H9 (cell line): ENCODE data around the gene NCOR2. TPM values are rescaled to one million over a fixed set of nuclear protein-coding genes. Genes with fewer than 3 reads are reported as not detected.

Experiments used
- DNase-seq: peaks from one replicate; pipeline ENCODE4 v3.0.0-alpha.2; 2017
- H2AFZ ChIP-seq: one replicate; pipeline ENCODE4 v1.6.1; 2013; ENCODE audit warnings: mild to moderate bottlenecking, low read length, control low read depth, moderate library complexity
- H2AK5ac ChIP-seq: 2 replicates; pipeline ENCODE4 v1.6.1; 2013; ENCODE audit warnings: low read length, control low read depth, mixed read lengths; ENCODE audit not compliant: insufficient read length
- H2BK120ac ChIP-seq: one replicate; pipeline ENCODE4 v1.6.1; 2013; ENCODE audit warnings: low read depth, mild to moderate bottlenecking, low read length, control low read depth, inconsistent platforms; ENCODE audit not compliant: poor library complexity, severe bottlenecking
- H2BK12ac ChIP-seq: 2 replicates; pipeline ENCODE4 v1.6.1; 2013; ENCODE audit warnings: low read length, control low read depth, mixed read lengths, low read depth; ENCODE audit not compliant: insufficient read length
- H2BK15ac ChIP-seq: 2 replicates; pipeline ENCODE4 v1.6.1; 2013; ENCODE audit warnings: low read depth, low read length, control low read depth
- H2BK20ac ChIP-seq: one replicate; pipeline ENCODE4 v1.6.1; 2013; ENCODE audit warnings: low read depth, mild to moderate bottlenecking, low read length, control low read depth, inconsistent platforms; ENCODE audit not compliant: poor library complexity, severe bottlenecking
- H2BK5ac ChIP-seq: 2 replicates; pipeline ENCODE4 v1.6.1; 2013; ENCODE audit warnings: low read length, control low read depth, mixed read lengths; ENCODE audit not compliant: insufficient read length
- H3K14ac ChIP-seq: 2 replicates; pipeline ENCODE4 v1.6.1; 2013; ENCODE audit warnings: low read length, control low read depth; ENCODE audit not compliant: insufficient read depth
- H3K18ac ChIP-seq: 2 replicates; pipeline ENCODE4 v1.6.1; 2013; ENCODE audit warnings: low read depth, mild to moderate bottlenecking, mixed read lengths, low read length, control low read depth; ENCODE audit not compliant: insufficient read length
- H3K23ac ChIP-seq: 2 replicates; pipeline ENCODE4 v1.6.1; 2013; ENCODE audit warnings: low read length, control low read depth, mixed read lengths, low read depth; ENCODE audit not compliant: insufficient read length
- H3K23me2 ChIP-seq: 2 replicates; pipeline ENCODE4 v1.6.1; 2013; ENCODE audit warnings: low read depth, mild to moderate bottlenecking, mixed read lengths, low read length, control low read depth; ENCODE audit not compliant: insufficient read length, poor library complexity, severe bottlenecking
- H3K27ac ChIP-seq: 2 replicates; pipeline ENCODE4 v1.5.1; 2013; ENCODE audit warnings: low read length, control low read depth, mixed read lengths, low read depth; ENCODE audit not compliant: insufficient read length
- H3K27me3 ChIP-seq: 2 replicates; pipeline ENCODE4 v1.6.1; 2013; ENCODE audit warnings: low read length, control low read depth, inconsistent platforms; ENCODE audit not compliant: insufficient read depth
- H3K4ac ChIP-seq: 2 replicates; pipeline ENCODE4 v1.6.1; 2013; ENCODE audit warnings: low read depth, mild to moderate bottlenecking, control low read depth, inconsistent platforms, low read length, moderate library complexity
- H3K4me1 ChIP-seq: 2 replicates; pipeline ENCODE4 v1.6.1; 2013; ENCODE audit warnings: low read length, control low read depth, inconsistent platforms; ENCODE audit not compliant: insufficient read depth
- H3K4me2 ChIP-seq: 2 replicates; pipeline ENCODE4 v1.6.1; 2013; ENCODE audit warnings: low read length, control low read depth, mixed read lengths; ENCODE audit not compliant: insufficient read length, insufficient read depth
- H3K56ac ChIP-seq: 2 replicates; pipeline ENCODE4 v1.6.1; 2013; ENCODE audit warnings: low read depth, mild to moderate bottlenecking, mixed read lengths, low read length, control low read depth; ENCODE audit not compliant: insufficient read length
- H3K79me1 ChIP-seq: 2 replicates; pipeline ENCODE4 v1.6.1; 2013; ENCODE audit warnings: low read depth, mild to moderate bottlenecking, moderate library complexity, low read length, control low read depth, inconsistent platforms; ENCODE audit not compliant: insufficient read depth, poor library complexity, severe bottlenecking
- H3K79me2 ChIP-seq: 2 replicates; pipeline ENCODE4 v1.6.1; 2013; ENCODE audit warnings: low read length, control low read depth, inconsistent platforms; ENCODE audit not compliant: insufficient read depth
- H3K9ac ChIP-seq: 2 replicates; pipeline ENCODE4 v1.6.1; 2013; ENCODE audit warnings: low read length, control low read depth, mixed read lengths; ENCODE audit not compliant: insufficient read length; ENCODE audit errors: extremely low read depth
- H3K9me3 ChIP-seq: one replicate; pipeline ENCODE4 v1.6.1; 2013; ENCODE audit warnings: low read depth, low read length, inconsistent platforms; ENCODE audit not compliant: control insufficient read depth
- H3T11ph ChIP-seq: one replicate; pipeline ENCODE4 v1.6.1; 2013; ENCODE audit warnings: mild to moderate bottlenecking, low read length, control low read depth, inconsistent platforms
- H4K20me1 ChIP-seq: one replicate; pipeline ENCODE4 v1.6.1; 2013; ENCODE audit not compliant: control insufficient read depth, insufficient read length, insufficient read depth
- H4K5ac ChIP-seq: 2 replicates; pipeline ENCODE4 v1.6.1; 2013; ENCODE audit warnings: low read depth, mild to moderate bottlenecking, mixed read lengths, low read length, control low read depth; ENCODE audit not compliant: insufficient read length
- H4K8ac ChIP-seq: replicated peaks from 2 replicates; pipeline ENCODE4 v1.6.1; 2013; ENCODE audit warnings: low read length, control low read depth, mixed read lengths, low read depth; ENCODE audit not compliant: insufficient read length
- H4K91ac ChIP-seq: 2 replicates; pipeline ENCODE4 v1.6.1; 2013; ENCODE audit warnings: low read depth, mild to moderate bottlenecking, moderate library complexity, mixed read lengths, low read length, control low read depth; ENCODE audit not compliant: insufficient read length
- H3K27ac Mint-ChIP-seq, 3 experiments: 2 replicates in 2 of 3; 3 replicates in 1 of 3; pipeline ENCODE4 v1.8.0; 2020 to 2021; ENCODE audit warnings: mixed read lengths in 3 of 3, mild to moderate bottlenecking in 1 of 3, moderate library complexity in 1 of 3
- H3K27me3 Mint-ChIP-seq: 2 replicates; pipeline ENCODE4 v1.8.0; 2021; ENCODE audit warnings: low read depth, mild to moderate bottlenecking, moderate library complexity, mixed read lengths
- H3K36me3 Mint-ChIP-seq, 3 experiments: 2 replicates in 2 of 3; 3 replicates in 1 of 3; pipeline ENCODE4 v1.8.0; 2020 to 2021; ENCODE audit warnings: low read depth in 3 of 3, mixed read lengths in 3 of 3; ENCODE audit not compliant: insufficient read depth in 1 of 3
- H3K4me1 Mint-ChIP-seq, 2 experiments: 2 replicates each; pipeline ENCODE4 v1.8.0; 2020; ENCODE audit warnings: mixed read lengths in 2 of 2
- H3K4me3 Mint-ChIP-seq, 2 experiments: 2 replicates in 1 of 2; 3 replicates in 1 of 2; pipeline ENCODE4 v1.8.0; 2020 to 2021; ENCODE audit warnings: mild to moderate bottlenecking in 2 of 2, mixed read lengths in 2 of 2, moderate library complexity in 1 of 2
- H3K9me3 Mint-ChIP-seq, 2 experiments: 2 replicates in 1 of 2; 3 replicates in 1 of 2; pipeline ENCODE4 v1.8.0; 2020; ENCODE audit warnings: mild to moderate bottlenecking in 2 of 2, mixed read lengths in 2 of 2, moderate library complexity in 1 of 2
- WGBS: extraction: QIAGEN DNeasy Blood & Tissue Kit; methylation state at CpG from one replicate; pipeline ENCODE4 v1.1.7; 2013; ENCODE audit warnings: missing lambda C conversion rate, low lambda C conversion rate, mixed read lengths; ENCODE audit not compliant: insufficient read length; ENCODE audit errors: extremely low coverage; 5-methylcytosine and 5-hydroxymethylcytosine counted together
- total RNA-seq: library from RNA; stranded (reverse); gene quantifications from 2 replicates; pipeline ENCODE4 v1.2.1, GENCODE V29; 2021
- TF ChIP-seq, protein P1 (sequence below): fragments of 200-600 bp; sonication (generic); conservative IDR thresholded peaks from 3 replicates; pipeline ENCODE4 v1.8.0; 2021; ENCODE audit warnings: antibody characterized with exemption, mild to moderate bottlenecking

NCOR2 gene
- total RNA-seq, 1 experiment from 2014 or later = 226 TPM

DNA sequence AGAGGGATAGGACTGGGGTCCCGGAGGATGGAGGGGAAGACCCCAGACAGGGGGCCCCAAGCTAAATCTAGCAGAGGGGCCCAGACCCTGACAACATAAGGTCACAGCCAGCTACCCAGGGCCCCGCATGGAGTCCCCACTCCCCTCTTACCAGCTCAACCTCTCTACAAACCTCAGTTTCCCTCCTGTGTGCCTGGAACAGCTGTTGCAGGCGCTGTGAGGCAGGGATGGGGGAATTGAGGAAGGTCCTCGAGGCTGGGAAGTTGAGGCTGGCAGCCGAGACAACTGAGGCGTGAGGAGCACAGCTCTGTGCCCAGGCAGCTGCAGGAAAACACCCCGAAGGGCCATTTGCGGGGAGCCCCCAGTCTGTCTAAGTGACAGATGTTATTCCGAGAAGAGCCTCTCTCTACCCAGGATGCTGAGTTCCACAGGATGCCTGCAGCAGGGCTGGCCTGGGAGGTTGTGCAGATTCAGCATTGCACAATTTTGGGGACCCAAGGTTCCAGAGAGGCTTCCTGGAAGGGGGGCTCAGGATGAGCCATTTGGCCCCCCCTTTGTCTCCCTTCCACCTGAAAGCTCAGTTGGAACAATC, 42.7 kb upstream of the NCOR2 start:
- no peak overlapping the region for H3K9ac ChIP-seq
- no peak overlapping the region for H2BK15ac ChIP-seq
- no peaks in the 10 kb centered on the region for H3K23me2 ChIP-seq
- no peak overlapping the region for H3K23ac ChIP-seq
- H3K9me3 Mint-ChIP-seq = peaks cover 0 to 1% of the 10 kb centered on the region in 2 experiments; a peak in 3 of 5 replicates
- H2BK12ac ChIP-seq = no peak overlapping the region
- TF ChIP-seq, protein P1, sequence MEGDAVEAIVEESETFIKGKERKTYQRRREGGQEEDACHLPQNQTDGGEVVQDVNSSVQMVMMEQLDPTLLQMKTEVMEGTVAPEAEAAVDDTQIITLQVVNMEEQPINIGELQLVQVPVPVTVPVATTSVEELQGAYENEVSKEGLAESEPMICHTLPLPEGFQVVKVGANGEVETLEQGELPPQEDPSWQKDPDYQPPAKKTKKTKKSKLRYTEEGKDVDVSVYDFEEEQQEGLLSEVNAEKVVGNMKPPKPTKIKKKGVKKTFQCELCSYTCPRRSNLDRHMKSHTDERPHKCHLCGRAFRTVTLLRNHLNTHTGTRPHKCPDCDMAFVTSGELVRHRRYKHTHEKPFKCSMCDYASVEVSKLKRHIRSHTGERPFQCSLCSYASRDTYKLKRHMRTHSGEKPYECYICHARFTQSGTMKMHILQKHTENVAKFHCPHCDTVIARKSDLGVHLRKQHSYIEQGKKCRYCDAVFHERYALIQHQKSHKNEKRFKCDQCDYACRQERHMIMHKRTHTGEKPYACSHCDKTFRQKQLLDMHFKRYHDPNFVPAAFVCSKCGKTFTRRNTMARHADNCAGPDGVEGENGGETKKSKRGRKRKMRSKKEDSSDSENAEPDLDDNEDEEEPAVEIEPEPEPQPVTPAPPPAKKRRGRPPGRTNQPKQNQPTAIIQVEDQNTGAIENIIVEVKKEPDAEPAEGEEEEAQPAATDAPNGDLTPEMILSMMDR = no peak
- H2BK120ac ChIP-seq = no peak overlapping the region
- no peak overlapping the region for H3T11ph ChIP-seq
- H3K4me1 Mint-ChIP-seq = peaks cover 20 to 22% of the 10 kb centered on the region in 2 experiments
- no peak overlapping the region; the same call in 1 of the 2 replicates for H3K14ac ChIP-seq
- no peaks in the 10 kb centered on the region for H3K79me1 ChIP-seq
- WGBS = no CpG with 5 or more reads among the region's 9 CpGs
- no peak overlapping the region for H3K4me2 ChIP-seq
- no peak overlapping the region for H4K5ac ChIP-seq
- H3K27ac Mint-ChIP-seq = no peak overlapping the region; a peak in 1 of 7 replicates
- H3K36me3 Mint-ChIP-seq = peaks cover 0 to 6% (median 0%) of the 10 kb centered on the region in 3 experiments; a peak in 2 of 7 replicates
- H4K91ac ChIP-seq = no peak overlapping the region
- H3K79me2 ChIP-seq = no peaks in the 10 kb centered on the region
- H3K27me3 Mint-ChIP-seq = peaks cover 8% of the 10 kb centered on the region
- no peaks in the 10 kb centered on the region for H3K27me3 ChIP-seq
- no peak overlapping the region for H2AFZ ChIP-seq
- H2BK20ac ChIP-seq = no peak overlapping the region
- no peak overlapping the region for H2BK5ac ChIP-seq
- H3K18ac ChIP-seq = no peak overlapping the region
- H3K4ac ChIP-seq = no peak overlapping the region
- H4K20me1 ChIP-seq = peaks cover 2% of the 10 kb centered on the region
- no peak overlapping the region for H3K27ac ChIP-seq
- DNase-seq = no peak
- H3K9me3 ChIP-seq = no peaks in the 10 kb centered on the region
- no peak overlapping the region for H3K56ac ChIP-seq
- no peak overlapping the region for H3K4me3 Mint-ChIP-seq
- no peak overlapping the region for H4K8ac ChIP-seq
- peaks cover 2% of the 10 kb centered on the region; the same call in 1 of the 2 replicates for H3K4me1 ChIP-seq
- H2AK5ac ChIP-seq = no peak overlapping the region
